Fibroblast of lung (primary cell): Measurements from ENCODE around the gene EIF3F. TPM values are rescaled to one million over a fixed set of nuclear protein-coding genes. Genes with fewer than 3 reads are reported as not detected.

Experiments used
- DNase-seq, 2 donors: peaks; one replicate each; pipeline versions ENCODE4 v3.0.0 to v3.0.0-alpha.2; 2010; ENCODE audit warnings: low read depth in 2 of 2
- H2AFZ ChIP-seq: 2 replicates; pipeline ENCODE4 v1.5.1; 2012; ENCODE audit warnings: low read length, control low read depth, inconsistent platforms
- H3K27ac ChIP-seq: 2 replicates; pipeline ENCODE4 v1.5.1; 2011; ENCODE audit warnings: low read length, control low read depth; ENCODE audit not compliant: insufficient read depth
- H3K27me3 ChIP-seq: 2 replicates; pipeline ENCODE4 v1.5.1; 2011; ENCODE audit warnings: mild to moderate bottlenecking, low read length; ENCODE audit not compliant: control insufficient read depth, insufficient read depth
- H3K36me3 ChIP-seq: 2 replicates; pipeline ENCODE4 v1.5.1; 2011; ENCODE audit warnings: low read length; ENCODE audit not compliant: control insufficient read depth, insufficient read depth
- H3K4me1 ChIP-seq: 2 replicates; pipeline ENCODE4 v1.5.1; 2011; ENCODE audit warnings: low read length; ENCODE audit not compliant: control insufficient read depth, insufficient read depth; ENCODE audit errors: extremely low read depth
- H3K4me2 ChIP-seq: 2 replicates; pipeline ENCODE4 v1.5.1; 2011; ENCODE audit warnings: low read length, control low read depth; ENCODE audit not compliant: insufficient read depth; ENCODE audit errors: extremely low read depth
- H3K4me3 ChIP-seq, 4 experiments: fragments of 200-600 bp in 1 of 4; sonication (generic) in 1 of 4; replicated peaks in 1 of 4; 2 replicates each; pipeline ENCODE4 v1.5.1; 2011 to 2016; ENCODE audit warnings: low read length in 4 of 4, low read depth in 3 of 4, mild to moderate bottlenecking in 3 of 4, control low read depth in 2 of 4, inconsistent platforms in 1 of 4, mixed read lengths in 1 of 4; ENCODE audit not compliant: insufficient read depth in 1 of 4; ENCODE audit errors: control extremely low read depth in 1 of 4
- H3K79me2 ChIP-seq: 2 replicates; pipeline ENCODE4 v1.5.1; 2012; ENCODE audit warnings: mild to moderate bottlenecking, low read length, inconsistent platforms; ENCODE audit not compliant: control insufficient read depth, insufficient read depth
- H3K9ac ChIP-seq: 2 replicates; pipeline ENCODE4 v1.5.1; 2011; ENCODE audit warnings: mild to moderate bottlenecking, low read length, control low read depth; ENCODE audit not compliant: insufficient read depth
- H3K9me3 ChIP-seq: 2 replicates; pipeline ENCODE4 v1.5.1; 2012; ENCODE audit warnings: low read depth, low read length; ENCODE audit not compliant: control insufficient read depth, insufficient read depth
- H4K20me1 ChIP-seq: 2 replicates; pipeline ENCODE4 v1.5.1; 2011; ENCODE audit warnings: low read length; ENCODE audit not compliant: control insufficient read depth, insufficient read depth; ENCODE audit errors: extremely low read depth
- EZH2 ChIP-seq: IDR thresholded peaks from 2 replicates; pipeline ENCODE4 v1.5.1; 2012; ENCODE audit warnings: low read length, control low read depth, mild to moderate bottlenecking; ENCODE audit errors: missing control alignments
- polyA plus RNA-seq, 2 donors: library from polyadenylated mRNA; depleted of rRNA in 1 of 2; stranded (reverse) in 1 of 2; unstranded in 1 of 2; fragments of >200 nt; gene quantifications; 2 replicates each; pipeline ENCODE4 v1.2.1, GENCODE V29; 2011 to 2012; ENCODE audit warnings: missing spikeins in 1 of 2
- total RNA-seq: library from RNA; depleted of rRNA; stranded (reverse); fragments of >200 nt; gene quantifications from 2 replicates; pipeline ENCODE4 v1.2.1, GENCODE V29; 2014
- TF ChIP-seq, protein P1 (sequence below), 2 donors: IDR thresholded peaks in 1 of 2; conservative IDR thresholded peaks in 1 of 2; 1 replicate in 1 of 2; 2 replicates in 1 of 2; pipeline ENCODE4 v1.5.1; 2011 to 2012; ENCODE audit warnings: low read length in 2 of 2, control low read depth in 1 of 2, inconsistent platforms in 1 of 2, low read depth in 1 of 2, mild to moderate bottlenecking in 1 of 2

The EIF3F gene
- total and polyA plus RNA-seq, 2 donors (not counting 1 experiment from before 2014, with no cell fraction given): 303 to 323 TPM

DNA sequence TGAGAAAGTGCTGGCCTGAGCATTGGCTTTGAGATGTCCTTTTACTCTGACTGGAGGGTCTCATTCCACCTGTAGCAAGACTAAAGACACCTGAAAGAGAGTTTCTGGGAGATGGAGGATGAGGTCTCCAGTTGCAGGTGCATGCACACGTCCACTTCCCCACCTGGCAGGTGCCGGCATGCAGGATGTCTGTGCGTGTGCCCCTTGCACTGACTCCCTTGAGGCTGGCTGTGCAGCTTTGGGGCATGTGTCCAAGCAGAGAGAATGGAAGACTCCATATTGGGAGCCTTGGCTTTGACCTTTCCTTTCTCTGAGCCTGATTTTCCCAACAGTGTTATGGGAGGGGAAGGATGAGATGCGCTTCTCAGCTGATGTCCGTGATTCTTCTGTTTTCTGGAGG, 49.8 kb downstream of the EIF3F start:
- Histone ChIP-seq H3K9me3 (no peaks in the 10 kb centered on the region), H2AFZ (no peak overlapping the region), H3K9ac (no peak overlapping the region), H3K36me3 (no peaks in the 10 kb centered on the region), H4K20me1 (no peaks in the 10 kb centered on the region), H3K27ac (no peak overlapping the region), H3K4me2 (no peak overlapping the region), H3K4me1 (peaks cover 2% of the 10 kb centered on the region), H3K4me3 (no peak overlapping the region), H3K27me3 (peaks cover 2% of the 10 kb centered on the region), H3K79me2 (no peaks in the 10 kb centered on the region)
- no peak for DNase-seq
- TF ChIP-seq, protein P1, sequence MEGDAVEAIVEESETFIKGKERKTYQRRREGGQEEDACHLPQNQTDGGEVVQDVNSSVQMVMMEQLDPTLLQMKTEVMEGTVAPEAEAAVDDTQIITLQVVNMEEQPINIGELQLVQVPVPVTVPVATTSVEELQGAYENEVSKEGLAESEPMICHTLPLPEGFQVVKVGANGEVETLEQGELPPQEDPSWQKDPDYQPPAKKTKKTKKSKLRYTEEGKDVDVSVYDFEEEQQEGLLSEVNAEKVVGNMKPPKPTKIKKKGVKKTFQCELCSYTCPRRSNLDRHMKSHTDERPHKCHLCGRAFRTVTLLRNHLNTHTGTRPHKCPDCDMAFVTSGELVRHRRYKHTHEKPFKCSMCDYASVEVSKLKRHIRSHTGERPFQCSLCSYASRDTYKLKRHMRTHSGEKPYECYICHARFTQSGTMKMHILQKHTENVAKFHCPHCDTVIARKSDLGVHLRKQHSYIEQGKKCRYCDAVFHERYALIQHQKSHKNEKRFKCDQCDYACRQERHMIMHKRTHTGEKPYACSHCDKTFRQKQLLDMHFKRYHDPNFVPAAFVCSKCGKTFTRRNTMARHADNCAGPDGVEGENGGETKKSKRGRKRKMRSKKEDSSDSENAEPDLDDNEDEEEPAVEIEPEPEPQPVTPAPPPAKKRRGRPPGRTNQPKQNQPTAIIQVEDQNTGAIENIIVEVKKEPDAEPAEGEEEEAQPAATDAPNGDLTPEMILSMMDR (conservative IDR thresholded peaks at IDR 0.05 in 1 of 2, IDR thresholded peaks at IDR 0.05 in 1 of 2; ENCODE audit: low read depth in 1 of 2, low read length in 2 of 2): no peak
- TF ChIP-seq EZH2: no peak

DNA sequence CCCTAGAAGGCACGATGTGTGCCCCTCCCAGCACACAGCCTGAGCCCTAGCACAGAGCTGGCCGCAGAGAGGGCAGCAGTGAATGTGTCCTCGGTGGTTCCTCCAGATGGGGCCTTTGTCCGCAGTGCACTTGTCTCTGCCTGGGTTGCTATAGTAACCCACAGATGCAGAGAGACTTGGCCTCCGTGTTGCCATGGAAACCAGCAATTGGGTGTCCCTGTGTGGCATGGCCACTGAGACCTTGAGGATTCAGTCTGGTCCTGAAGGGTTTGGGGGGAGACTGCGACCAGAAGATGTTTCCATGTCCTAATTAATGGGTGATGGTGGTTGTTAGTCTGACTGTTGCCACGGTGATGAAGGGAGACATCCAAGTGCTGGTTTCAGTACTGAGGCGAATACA, 51.3 kb downstream of the EIF3F start:
- no peak for DNase-seq
- Histone ChIP-seq H3K79me2 (no peaks in the 10 kb centered on the region), H3K9ac (no peak overlapping the region), H3K9me3 (no peaks in the 10 kb centered on the region), H3K36me3 (no peaks in the 10 kb centered on the region), H4K20me1 (no peaks in the 10 kb centered on the region), H2AFZ (no peak overlapping the region), H3K4me2 (no peak overlapping the region), H3K4me3 (no peak overlapping the region), H3K4me1 (no peaks in the 10 kb centered on the region), H3K27me3 (peaks cover 2% of the 10 kb centered on the region), H3K27ac (no peak overlapping the region)
- TF ChIP-seq EZH2: no peak
- TF ChIP-seq, protein P1 (conservative IDR thresholded peaks at IDR 0.05 in 1 of 2, IDR thresholded peaks at IDR 0.05 in 1 of 2; ENCODE audit: low read depth in 1 of 2, low read length in 2 of 2): no peak

DNA sequence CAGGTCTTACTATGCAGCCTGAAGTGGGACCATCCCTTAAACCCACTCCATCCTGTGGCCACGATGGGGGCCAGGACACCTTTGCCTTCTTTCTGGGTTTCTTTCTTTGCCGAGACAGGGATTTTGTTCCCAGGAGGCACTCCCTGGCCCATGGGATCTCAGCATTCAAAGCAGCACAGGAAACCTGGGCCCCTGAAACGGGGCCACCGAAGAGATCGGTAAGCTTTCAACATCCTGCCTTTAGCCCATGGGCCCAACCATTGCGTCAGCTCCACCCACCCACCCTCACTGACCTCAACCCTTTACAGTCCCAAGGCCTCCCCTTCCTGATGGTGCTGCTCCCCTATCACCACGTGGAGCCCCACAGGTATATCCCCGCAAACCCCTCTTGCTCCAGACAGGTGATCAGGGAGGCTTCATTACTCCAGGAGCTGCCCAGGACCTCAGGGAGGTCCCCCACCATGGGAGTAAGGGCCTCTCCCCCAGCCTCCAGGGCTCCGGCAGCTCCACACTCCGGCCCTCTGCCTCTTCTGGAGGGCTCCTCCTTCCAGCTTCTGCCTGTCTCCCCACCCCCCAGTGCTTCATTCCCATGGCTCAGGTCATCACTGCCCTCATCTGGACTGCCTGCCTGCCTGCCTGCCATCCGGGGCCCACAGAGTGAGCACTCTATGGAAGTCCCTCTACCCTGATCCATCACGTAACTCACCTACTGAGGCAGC, 51.8 kb downstream of the EIF3F start:
- H3K27me3 ChIP-seq: peaks cover 2% of the 10 kb centered on the region
- no peak for DNase-seq
- H3K9ac ChIP-seq: no peak overlapping the region
- TF ChIP-seq, protein P1 (conservative IDR thresholded peaks at IDR 0.05 in 1 of 2, IDR thresholded peaks at IDR 0.05 in 1 of 2; ENCODE audit: low read depth in 1 of 2, low read length in 2 of 2): no peak
- no peak for TF ChIP-seq EZH2
- H3K4me1 ChIP-seq: no peaks in the 10 kb centered on the region
- H3K36me3 ChIP-seq: no peaks in the 10 kb centered on the region
- H3K27ac ChIP-seq: no peak overlapping the region
- H3K4me3 ChIP-seq: no peak overlapping the region
- H3K4me2 ChIP-seq: no peak overlapping the region
- H3K79me2 ChIP-seq: no peaks in the 10 kb centered on the region
- H3K9me3 ChIP-seq: no peaks in the 10 kb centered on the region
- H4K20me1 ChIP-seq: no peaks in the 10 kb centered on the region
- H2AFZ ChIP-seq: no peak overlapping the region
